HUDEP-2 (cell line): ENCODE results near the gene BICDL1.
A peak's percentile ranks its signal among the peaks of the same experiment; 100 is the strongest.
"Not testable (repeated sequence)": the region's sequence is repeated elsewhere in the genome, so short reads cannot be mapped to it uniquely, and the experiment has no call there.

Experiments used
- DNase-seq, 76 experiments: peaks; one replicate each; lab custom pipeline; 2025; ENCODE audit not compliant: unreplicated experiment in 76 of 76; lab: John Stamatoyannopoulos, UW

The BICDL1 gene

DNA sequence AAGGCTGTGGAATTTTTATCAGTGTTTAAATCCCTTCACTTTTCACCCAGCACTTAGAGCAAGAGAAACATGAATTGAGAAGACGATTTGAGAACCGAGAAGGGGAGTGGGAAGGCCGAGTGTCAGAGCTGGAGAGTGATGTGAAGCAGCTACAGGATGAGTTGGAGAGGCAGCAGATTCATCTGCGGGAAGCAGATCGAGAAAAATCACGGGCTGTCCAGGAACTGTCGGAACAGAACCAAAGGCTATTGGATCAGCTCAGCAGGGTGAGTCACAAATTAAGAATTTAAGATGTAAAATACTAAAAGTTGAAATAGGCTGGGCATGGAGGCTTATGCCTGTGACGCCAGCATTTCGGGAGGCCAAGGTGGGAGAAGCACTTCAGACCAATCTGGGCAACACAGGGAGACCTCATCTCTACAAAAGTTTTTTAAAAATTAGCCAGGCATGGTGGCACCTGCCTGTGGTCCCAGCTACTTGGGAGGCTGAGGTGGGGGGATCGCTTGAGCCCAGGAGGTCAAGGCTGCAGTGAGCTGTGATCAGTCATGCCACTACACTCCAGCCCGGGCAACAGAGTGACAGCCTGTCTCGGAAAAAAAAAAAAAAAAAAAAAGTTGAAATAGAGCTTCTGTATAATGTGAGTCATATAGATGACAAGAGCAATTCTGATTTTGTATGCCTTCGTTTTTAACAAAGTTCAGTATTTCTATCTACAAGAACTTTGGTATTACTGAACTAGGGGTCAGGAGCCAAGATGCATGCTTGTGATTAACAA is 9.6 kb downstream of the BICDL1 start:
- no peak for DNase-seq

DNA sequence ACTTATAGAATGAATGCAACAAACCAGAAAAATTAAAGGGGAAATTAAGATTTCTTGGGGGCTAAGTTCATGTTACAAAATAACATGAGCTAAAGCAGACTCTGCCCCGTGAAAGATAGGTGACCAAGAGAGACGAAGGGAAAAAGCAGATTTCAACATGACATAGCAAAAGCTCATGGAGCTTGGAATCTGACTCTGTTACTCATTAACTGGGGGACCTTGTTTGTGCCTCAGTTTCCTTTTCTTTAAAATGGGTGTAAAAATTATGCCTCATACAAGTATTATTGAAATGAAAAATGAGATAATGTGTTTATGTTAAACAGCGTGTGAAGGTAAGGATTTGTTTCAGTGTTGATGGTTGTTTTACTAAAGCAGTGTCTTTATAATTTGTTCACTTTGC is 11.5 kb downstream of the BICDL1 start:
- DNase-seq: no peak

DNA sequence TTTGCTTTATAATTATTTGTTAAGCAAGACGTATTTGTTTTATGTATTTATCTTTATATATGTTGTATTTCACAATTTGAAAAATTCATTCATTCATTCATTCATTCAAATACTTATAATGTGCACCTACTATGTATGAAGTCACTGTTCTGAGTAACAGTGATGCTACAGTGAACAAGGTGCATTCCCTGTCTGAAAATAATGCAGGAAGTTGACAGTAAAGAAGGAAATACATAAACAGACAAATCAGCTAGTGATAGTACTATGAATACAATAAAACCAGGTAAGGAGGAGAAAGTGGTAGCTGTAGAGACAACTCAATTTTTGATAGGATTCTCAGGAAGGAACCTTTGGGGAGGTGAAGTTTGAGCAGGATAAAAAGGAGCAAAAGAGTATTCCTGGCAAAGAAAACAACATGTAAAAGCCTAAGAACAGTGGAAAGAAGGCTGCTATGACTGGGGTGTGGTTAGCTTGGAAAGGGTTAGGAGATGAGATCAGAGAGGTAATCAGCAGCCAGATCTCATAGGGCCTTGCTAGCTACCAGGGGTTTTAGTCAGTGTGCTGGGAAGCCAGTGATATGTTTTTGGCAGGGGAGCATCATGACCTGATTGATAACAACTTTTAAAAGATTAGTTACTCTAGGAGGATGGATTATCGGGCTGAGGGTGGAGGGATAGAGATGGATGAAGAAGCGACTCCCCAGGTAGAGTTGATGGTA is 17.4 kb downstream of the BICDL1 start:
- DNase-seq: no peak

DNA sequence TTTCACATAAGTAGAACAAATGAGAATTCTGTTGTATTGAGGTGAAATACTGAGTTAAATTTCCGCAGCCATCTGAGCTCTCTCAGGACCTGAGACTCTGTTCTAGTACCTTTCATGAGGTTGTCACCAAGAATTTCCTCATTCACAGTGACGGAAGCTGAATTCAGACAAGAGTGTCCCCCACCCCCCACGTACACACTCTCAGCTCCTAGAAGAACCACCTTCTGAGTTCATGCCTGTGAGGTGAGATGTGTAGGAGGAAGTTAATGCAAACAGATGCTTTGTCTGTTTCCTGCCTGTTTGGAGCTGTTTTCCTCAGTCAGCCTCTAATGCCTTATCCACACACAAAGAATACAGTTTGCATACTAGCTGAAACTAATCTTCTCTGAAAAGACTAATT is 18.2 kb downstream of the BICDL1 start:
- DNase-seq: no peak

DNA sequence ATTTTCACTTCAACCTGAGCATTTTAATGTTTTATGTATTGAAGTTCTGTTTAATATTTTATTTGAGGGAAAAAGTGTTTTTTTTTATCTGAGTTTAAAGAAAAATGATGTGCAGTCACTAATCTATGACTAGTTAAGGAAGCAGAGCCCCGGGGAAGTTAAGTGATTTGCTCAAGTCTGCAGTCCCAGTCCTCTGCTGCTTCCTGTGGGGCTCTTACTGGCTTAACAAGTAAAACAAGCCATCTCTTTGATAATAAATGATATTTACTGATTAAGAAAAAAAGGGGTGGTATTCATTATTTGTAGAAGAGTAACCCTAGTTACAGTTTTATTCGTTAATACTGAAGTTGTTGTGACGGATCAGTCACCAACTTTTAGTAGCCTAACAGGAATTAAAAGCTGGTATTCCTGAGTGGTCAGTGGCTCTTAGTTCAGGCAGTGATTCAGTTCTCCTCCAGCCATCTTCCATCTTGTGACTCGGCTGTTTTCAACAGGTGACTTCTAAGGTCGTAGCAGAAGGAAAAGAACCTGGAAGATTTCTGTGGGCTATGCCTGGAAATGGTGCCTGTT is 21.7 kb downstream of the BICDL1 start:
- no peak for DNase-seq

DNA sequence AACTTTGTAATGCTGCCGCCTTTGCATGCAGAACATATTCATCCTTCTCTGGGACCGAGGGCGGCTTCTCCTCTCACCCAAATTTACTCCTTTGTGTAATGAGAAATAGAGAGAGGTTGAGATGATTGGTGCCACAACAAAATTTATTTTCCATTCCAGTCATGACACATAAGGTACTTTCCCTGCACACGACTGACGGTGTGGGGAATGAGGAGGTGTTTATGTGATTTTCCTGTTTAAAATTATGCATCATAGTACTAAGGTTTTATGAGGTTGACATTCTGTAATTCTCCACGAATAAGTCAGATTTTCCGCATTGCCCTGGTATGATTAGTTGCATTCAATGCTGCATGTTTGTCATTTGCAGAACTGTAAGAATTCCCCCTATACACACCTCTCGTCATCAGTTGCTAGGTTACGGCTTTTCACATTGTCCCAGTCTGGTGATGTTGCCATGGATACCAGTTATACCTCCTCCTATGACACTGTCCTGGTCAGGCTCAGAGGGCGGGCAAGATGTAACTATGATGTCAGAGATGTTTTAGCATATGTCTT is 23.1 kb downstream of the BICDL1 start:
- DNase-seq: peak in 2 of 76 experiments; percentile 12 to 48

DNA sequence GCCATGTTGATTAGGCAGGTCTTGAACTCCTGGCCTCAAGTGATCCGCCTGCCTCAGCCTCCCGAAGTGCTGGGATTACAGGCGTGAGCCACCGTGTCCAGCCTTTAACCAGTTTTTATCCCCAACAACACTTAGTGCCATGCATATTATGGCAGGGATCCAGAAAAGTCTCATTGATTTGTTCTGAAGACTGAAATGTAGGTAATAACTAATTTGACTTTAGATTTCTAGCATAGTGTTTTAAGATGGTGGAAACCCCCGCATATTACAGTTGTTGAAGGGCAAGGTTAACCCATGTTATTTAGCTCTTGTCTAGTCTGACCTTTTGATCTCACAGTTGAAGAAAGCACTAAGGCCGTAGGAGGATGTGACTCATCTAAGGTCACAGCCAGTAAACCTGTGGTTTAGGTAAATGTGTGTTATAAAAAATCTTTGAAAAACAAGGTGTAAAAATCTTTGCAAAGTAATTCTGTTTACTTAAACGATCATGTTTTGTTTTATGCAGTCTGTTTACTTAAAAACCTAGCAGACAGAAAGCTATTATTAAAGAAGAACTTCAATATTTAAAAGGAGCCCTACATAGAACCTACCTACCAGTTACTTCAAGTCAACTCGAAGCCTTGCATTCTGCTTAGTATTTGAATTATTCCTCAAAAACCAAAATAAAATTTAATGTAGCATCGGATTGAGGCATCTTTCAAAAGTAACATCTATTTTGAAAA is 24.8 kb downstream of the BICDL1 start:
- no peak for DNase-seq

DNA sequence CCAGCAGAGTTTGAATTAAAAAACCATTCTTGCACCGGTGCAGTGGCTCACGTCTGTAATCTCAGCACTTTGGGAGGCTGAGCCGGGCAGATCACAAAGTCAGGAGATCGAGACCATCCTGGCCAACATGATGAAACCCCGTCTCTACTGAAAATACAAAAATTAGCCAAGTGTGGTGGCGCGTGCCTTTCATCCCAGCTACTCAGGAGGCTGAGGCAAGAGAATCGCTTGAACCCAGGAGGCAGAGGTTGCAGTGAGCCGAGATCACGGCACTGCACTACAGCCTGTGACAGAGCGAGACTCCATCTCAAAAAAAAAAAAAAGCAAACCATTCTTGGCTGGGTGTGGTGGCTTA is 25.3 kb downstream of the BICDL1 start:
- DNase-seq: not testable (repeated sequence)

DNA sequence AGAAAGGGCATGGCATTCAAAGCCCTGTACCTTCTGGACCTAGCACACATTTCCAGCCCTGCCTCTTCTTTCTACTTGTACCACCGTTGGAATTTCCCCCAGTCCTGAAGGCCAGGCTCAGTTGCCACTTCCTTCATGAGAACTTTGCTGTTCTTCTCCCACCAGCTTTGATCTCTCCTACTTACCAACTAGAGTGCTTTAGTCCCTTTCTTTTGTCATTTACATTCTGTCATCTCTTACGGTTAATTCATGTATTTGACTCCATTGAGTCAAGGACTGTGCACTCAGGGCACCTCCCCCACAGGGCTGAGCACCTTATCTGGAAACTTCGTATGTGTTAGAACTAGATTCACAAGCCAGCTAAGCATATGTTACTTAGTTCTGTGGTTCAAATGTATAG is 26.3 kb downstream of the BICDL1 start:
- DNase-seq: no peak

DNA sequence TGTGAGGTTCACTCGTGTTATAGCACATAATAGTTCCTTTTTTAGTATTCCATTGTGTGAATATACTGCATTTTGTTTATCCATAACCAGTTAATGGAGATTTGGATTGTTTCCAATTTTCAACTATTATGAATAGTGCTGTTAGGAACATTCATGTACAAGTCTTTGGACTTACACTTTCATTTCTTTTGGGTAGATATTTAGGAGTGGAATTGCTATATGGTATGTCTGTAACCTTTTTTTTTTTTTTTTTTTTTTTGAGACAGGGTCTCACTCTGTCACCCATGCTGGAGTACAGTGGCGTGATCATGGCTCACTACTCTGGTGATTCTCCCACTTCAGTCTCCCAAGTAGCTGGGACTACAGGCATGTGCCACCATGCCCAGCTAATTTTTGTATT is 27.2 kb downstream of the BICDL1 start:
- not testable (repeated sequence) for DNase-seq

DNA sequence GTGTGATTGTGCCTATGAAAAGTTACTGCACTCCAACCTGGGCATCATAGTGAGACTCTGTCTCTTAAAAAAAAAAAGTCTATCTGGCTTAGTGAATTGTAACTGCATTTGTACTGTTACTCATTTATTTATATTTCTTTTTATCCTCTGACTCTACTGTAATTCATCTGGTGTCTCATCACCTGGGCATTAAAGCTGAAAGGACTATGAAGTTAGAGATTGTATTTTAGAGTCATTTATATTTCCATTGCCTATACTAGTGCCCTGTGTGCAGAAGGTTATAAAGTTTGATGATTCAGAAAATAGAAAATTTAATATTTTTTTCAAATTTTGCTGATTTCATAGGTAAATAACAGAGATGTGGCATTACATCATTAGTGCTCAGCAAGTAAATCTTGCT is 30.2 kb downstream of the BICDL1 start:
- DNase-seq: no peak

DNA sequence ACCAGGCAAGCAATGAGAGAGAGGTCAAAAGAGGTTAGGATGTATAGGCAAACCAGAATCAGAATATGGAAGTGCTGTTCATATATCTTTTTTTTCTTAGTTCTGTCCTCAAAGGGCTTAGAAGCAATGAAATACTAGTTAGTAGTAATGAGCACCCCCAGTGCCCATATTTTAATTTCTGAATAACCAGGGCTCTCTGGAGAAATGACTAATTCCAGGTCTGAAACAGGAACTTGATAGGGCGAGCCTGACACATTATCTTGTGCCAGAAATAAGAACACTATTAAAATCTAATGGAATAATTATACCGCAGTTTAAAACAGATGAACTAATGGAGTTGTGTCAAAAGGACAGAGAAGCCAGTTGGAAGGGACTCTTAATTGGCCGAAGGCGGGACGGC is 30.9 kb downstream of the BICDL1 start:
- DNase-seq: no peak

DNA sequence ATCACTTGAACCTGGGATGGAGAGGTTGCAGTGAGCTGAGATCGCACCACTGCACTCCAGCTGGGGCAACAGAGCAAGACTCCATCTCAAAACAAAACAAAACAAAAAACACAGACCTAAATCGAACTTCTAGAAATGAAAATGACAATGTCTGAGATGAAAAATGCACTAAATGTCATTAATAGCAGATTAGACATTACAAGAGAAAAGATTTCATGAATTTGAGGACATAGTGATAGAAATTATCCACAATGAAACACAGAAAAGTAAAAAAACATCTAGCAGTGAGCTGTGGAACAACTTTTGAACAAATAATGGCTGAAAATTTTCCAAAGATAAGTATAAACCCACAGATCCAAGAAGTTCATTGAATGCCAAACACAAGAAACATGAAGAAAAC is 35.2 kb downstream of the BICDL1 start:
- DNase-seq: no peak

DNA sequence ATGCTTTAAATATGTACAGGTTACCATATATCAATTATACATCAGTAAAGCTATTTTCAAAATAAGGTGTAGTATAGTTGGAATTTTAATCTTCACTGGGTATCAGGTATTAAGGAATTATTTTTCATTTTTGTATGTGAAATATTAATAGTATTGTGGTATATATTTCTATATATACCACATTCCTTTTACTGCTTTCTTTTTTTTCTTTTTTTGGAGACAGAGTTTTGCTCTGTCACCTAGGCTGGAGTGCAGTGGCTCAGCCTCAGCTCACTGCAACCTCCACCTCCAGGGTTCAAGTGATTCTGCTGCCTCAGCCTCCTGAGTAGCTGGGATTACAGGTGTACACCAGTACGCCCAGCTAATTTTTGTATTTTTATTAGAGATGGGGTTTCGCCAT is 36.6 kb downstream of the BICDL1 start:
- no peak for DNase-seq

DNA sequence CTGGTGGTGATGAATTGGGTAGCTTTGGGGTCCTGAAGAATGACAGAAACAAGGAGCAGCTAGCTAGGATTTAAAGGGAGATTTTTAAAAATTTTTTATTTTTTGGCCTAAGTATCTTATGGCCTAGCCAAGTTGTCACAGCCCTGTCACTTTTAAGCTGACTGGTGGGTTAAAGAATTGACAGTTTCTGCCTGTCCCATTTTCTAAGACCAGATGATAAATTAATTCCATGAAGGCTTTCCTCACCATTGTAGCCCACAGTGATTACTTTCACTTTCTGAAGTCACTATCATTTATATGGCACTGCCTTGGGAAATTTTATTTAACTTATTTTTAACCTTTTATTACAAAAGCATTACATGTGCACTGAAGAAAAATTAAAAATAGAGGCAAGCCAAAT is 43.2 kb downstream of the BICDL1 start:
- no peak for DNase-seq

DNA sequence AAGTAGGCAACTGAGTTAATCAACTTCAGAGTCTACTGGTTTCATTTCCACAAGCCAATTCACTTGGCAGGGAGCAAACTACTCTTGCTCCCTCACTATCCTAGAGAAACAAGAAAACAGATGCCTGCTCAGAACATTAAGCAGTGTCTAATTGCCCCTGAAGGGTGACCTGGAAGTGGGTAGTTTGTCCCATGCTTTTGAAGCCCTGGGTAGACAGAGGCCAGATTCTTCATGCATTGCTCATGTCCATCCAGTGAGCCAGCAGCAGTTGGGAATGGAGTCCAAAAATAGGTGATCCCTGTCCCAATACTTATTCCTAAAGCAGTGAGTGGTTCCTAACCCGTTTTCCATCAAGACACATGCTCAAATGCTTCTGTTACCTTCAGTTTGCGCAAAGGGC is 48.8 kb downstream of the BICDL1 start:
- no peak for DNase-seq

DNA sequence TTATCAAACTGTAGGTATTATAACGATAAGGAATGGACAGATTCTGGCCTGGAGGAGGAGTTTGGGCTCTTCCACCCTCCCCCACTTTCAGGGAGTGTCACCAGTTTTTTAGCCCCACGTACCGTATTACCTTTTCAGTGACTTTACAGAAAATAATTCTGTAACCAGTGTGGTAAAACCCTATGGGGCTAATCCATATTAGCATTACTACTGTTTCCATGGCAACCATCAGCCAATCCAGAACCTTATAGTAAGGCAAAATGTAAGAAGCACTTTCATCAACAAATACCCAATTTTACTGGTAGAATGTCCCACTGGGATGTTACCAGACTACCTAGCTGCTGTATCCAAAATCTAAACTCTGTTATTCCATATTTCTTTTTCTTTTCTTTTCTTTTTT is 50.7 kb downstream of the BICDL1 start:
- DNase-seq: no peak

DNA sequence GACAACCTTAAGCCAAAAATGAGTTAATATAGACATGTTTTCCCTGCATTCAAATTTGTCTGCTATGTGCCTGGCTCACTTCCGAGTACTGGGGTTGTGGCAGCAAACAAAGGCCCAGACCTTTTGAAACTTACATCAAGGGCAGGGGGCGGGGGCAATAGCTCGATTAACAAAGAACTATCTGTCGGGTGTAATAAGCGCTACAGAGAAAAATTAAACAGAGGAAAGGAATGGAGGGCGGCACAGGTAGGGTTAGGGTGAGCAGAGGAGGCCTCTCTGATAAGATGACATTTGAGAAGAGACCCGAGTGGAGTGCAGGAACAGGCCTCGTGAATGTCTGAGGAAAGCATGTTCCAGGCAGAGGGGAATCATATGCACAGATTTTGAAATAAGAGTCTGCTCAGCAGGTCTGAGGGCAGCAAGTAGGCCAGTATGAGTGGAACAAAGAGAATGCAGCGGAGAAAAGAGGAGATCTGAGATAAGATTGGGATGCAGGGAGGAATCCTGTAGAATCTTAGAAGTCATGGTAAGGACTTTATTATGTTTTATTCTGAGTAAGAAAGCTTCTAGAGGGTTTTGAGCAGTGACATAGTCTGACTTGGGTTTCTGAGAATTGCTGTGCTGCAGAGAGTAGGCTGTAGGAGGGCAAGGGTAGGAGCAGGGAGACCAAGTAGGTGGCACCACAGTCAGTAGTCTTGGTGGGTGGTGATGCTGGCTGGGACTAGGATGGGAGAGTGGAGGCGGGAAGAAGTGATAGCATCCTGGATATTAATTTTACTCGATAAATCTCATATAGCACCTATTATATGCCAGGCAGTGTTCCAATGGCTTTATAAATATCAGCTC is 52.6 kb downstream of the BICDL1 start:
- DNase-seq: no peak

DNA sequence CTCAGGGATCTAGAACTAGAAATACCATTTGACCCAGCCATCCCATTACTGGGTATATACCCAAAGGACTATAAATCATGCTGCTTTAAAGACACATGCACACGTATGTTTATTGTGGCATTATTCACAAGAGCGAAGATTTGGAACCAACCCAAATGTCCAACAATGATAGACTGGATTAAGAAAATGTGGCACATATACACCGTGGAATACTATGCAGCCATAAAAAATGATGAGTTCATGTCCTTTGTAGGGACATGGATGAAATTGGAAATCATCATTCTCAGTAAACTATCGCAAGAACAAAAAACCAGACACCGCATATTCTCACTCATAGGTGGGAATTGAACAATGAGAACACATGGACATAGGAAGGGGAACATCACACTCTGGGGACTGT is 56.3 kb downstream of the BICDL1 start:
- DNase-seq: not testable (repeated sequence)

DNA sequence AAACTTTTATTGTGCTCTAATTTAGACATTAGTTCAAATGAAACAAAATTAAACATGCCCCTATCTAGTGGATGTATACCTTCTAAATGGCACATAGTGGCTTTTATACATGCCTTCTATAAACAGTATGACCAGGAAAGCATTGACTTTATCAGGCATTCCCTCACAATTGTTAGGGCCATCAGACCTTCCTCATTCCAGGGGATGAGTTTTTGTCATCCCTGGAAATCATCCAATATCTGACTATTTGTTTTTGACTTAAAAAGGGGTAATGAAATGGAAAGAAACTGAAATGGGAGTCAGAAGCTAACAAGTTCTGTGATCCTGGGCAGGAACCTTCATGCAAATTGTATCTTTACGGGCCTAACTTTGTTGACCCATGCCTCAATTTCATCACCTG is 58.0 kb downstream of the BICDL1 start:
- DNase-seq: no peak
